Measurements from ENCODE around the gene OR8B8.
A peak's percentile ranks its signal among the peaks of the same experiment; 100 is the strongest.

Gene OR8B8, protein sequence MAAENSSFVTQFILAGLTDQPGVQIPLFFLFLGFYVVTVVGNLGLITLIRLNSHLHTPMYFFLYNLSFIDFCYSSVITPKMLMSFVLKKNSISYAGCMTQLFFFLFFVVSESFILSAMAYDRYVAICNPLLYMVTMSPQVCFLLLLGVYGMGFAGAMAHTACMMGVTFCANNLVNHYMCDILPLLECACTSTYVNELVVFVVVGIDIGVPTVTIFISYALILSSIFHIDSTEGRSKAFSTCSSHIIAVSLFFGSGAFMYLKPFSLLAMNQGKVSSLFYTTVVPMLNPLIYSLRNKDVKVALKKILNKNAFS

DNA sequence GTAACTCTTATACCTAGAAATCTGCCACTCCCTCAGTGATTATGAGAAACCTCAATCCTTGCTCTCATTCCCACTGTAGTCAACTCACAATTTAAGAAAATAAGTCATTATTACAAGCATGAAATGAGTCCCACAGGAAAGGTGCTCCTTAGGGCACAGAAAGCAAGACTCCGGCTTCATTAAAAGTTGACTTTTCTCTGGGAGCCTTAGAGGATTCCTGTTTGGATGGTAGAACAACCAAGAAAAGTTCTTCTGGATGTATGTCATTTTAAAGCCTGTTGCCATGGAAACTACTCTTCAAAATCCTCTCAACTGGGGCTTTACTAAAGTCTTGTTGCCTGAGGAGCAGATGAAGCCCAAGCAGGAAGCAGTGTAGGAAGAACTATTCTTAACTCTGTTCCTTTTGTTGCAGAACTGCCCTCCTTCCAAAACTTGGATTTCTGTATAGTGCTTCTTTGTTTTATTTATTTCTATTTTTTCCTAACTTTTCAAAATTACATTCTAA is at the start of gene OR8B8:
Gene OR8B8, minus strand, starts transcription at position 51 of the 505 bp plus-strand sequence. CDS start 4,611 bp downstream, outside the sequence.
- H3K4me3 ChIP-seq (ENCODE audit: low read depth, low read length) = no peak within 1 kb of the TSS
- TF ChIP-seq MYC (IDR thresholded peaks at IDR 0.05; ENCODE audit: low read depth, low read length) = no peak
- TF ChIP-seq, protein P1, sequence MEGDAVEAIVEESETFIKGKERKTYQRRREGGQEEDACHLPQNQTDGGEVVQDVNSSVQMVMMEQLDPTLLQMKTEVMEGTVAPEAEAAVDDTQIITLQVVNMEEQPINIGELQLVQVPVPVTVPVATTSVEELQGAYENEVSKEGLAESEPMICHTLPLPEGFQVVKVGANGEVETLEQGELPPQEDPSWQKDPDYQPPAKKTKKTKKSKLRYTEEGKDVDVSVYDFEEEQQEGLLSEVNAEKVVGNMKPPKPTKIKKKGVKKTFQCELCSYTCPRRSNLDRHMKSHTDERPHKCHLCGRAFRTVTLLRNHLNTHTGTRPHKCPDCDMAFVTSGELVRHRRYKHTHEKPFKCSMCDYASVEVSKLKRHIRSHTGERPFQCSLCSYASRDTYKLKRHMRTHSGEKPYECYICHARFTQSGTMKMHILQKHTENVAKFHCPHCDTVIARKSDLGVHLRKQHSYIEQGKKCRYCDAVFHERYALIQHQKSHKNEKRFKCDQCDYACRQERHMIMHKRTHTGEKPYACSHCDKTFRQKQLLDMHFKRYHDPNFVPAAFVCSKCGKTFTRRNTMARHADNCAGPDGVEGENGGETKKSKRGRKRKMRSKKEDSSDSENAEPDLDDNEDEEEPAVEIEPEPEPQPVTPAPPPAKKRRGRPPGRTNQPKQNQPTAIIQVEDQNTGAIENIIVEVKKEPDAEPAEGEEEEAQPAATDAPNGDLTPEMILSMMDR (IDR thresholded peaks at IDR 0.05; ENCODE audit: low read depth, low read length) = no peak
- TF ChIP-seq POLR2A (IDR thresholded peaks at IDR 0.05; ENCODE audit: extremely low read depth, insufficient read length) = no peak
- TF ChIP-seq, protein P2, sequence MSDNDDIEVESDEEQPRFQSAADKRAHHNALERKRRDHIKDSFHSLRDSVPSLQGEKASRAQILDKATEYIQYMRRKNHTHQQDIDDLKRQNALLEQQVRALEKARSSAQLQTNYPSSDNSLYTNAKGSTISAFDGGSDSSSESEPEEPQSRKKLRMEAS (IDR thresholded peaks at IDR 0.05; ENCODE audit: low read depth, low read length) = no peak
- DNase-seq (ENCODE audit: low read depth) = no peak

DNA sequence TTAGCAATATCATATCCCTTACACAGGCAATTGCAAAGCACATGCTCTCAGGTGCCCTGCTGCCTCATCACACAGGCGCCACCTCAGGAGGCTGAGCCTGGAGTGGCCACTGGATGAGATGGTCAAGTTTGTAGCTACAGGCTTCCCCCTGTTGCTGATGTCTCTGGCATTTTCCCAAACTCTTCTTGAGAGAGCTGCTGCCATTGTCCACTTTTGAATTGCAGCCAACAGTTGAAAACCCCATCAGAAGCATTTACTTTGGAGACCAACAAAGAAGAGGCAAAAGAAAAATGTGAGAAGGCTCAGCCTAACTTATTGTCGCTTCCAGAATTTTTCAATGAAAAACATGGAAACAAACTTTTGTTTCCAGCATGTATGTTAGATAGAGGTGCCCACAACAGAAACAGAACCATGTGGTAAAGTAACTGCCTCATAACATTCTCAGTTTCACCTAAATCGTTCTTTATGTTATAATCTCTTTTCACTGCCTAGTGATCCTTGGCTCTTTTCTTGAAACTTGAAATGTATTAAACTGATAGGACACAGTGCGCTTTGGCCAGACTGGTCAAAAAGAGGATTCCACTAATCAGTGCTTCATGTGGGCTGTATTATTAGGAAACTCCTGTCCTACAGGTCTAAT is 47.6 kb upstream of the OR8B8 start:
- no peak overlapping the region for H3K4me3 ChIP-seq (ENCODE audit: low read depth, low read length)
- no peak for DNase-seq (ENCODE audit: low read depth)
- TF ChIP-seq, protein P2 (IDR thresholded peaks at IDR 0.05; ENCODE audit: low read depth, low read length) = no peak
- TF ChIP-seq POLR2A (IDR thresholded peaks at IDR 0.05; ENCODE audit: extremely low read depth, insufficient read length) (no peak), MYC (IDR thresholded peaks at IDR 0.05; ENCODE audit: low read depth, low read length) (no peak)
- TF ChIP-seq, protein P1 (IDR thresholded peaks at IDR 0.05; ENCODE audit: low read depth, low read length) = no peak

DNA sequence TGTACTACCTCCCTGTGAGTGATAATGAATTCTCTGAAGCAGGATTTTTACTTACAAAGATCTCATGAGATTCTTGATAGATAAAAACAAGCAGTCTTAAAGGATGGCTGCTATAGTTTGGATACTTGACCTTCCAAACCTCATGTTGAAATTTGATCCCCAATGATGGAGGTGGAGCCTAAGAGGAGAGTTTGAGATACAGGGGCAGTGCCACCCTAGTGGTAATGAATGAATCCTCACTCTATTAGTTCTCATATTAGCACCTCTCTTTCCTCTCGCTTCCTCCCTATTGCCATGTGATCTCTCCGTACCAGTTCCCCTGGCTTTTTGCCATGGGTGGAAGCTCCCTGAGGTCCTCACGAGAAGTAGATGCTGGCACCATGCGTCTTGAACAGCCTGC is 37.9 kb upstream of the OR8B8 start:
- H3K4me3 ChIP-seq (ENCODE audit: low read depth, low read length) = no peak overlapping the region
- DNase-seq (ENCODE audit: low read depth) = no peak
- no peak for TF ChIP-seq MYC (IDR thresholded peaks at IDR 0.05; ENCODE audit: low read depth, low read length)
- no peak for TF ChIP-seq POLR2A (IDR thresholded peaks at IDR 0.05; ENCODE audit: extremely low read depth, insufficient read length)

DNA sequence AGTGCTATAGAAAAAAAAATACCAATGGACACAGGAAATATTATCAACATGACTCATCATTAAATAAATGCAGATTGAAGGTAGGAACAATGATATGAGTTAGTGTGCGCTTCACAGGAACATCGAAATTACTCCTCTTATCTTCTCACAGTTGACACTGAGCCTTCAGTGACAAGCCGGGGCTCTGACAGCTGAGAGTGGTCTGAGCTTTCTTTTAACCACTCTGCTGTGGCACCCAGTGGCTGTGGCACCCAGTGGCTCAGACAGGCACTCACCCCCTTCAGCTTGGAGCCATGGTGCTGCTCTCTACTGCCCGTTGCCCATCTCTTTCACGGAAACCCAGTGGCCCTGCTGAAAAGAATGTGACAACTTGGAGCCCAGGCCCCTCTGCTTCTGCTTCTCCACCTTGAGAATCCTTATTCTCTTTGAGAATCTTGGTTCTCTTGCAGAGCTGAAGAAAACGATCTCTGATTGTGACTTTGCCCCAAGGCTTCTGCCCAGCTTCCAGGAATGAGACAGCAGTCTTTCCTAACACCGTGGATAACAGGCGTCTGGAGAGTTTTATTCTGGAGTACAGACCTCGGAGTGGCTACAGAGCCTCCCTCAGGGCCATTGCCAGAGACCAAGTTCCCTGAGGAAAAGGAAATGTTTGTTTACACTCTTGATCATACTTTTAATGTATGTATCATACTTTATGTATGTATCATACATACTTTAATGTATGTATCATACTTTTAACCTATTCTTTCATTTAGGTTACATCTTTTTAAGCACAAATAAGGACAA is 37.1 kb upstream of the OR8B8 start:
- TF ChIP-seq, protein P1 (IDR thresholded peaks at IDR 0.05; ENCODE audit: low read depth, low read length) = no peak
- TF ChIP-seq MYC (IDR thresholded peaks at IDR 0.05; ENCODE audit: low read depth, low read length) = no peak
- TF ChIP-seq, protein P2 (IDR thresholded peaks at IDR 0.05; ENCODE audit: low read depth, low read length) = no peak
- TF ChIP-seq POLR2A (IDR thresholded peaks at IDR 0.05; ENCODE audit: extremely low read depth, insufficient read length) = no peak
- no peak for DNase-seq (ENCODE audit: low read depth)
- no peak overlapping the region for H3K4me3 ChIP-seq (ENCODE audit: low read depth, low read length)

DNA sequence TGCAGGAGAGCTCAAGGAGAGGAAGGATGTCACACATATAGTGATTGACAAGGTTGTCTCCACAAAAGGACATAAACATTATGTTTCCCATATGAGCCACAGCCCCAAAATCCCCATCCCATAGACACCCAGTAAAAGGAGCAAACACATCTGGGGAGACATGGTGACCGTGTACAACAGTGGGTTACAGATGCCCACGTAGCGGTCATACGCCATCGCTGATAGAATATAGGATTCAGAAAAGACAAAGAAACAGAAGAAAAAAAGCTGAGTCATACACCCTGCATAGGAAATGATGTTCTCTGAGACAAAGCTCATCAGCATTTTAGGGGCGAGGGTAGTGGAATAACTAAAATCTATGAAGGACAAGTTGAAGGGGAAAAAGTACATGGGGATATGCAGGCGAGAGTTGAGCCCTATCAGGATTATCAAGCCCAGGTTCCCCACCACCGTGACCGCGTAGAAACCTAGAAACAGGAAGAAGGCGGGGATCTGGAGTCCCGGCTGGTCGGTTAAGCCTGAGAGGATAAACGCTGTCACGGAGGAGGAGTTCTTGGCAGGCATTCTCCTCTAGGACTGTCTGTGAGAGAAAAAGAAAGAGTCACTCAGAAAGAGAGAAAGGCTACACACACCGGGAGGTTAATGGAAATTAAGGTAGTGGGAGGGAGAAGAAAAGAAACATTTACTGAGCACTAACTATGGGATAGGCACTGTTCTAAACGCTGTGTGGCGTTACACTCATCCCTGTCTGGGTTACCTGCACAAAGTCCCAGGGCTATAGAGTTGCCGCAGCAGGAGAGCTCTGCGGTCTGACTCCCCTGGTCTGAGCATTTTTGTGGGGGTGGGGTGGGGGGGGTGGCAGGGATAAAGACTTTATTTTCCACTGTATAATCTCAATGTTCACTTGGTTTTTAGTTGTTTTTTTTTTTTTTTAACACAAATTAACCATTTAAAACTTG is 36.1 kb upstream of the OR8B8 start:
- peak overlapping the region; percentile 56 for H3K4me3 ChIP-seq (ENCODE audit: low read depth, low read length)
- DNase-seq (ENCODE audit: low read depth) = peak; percentile 73
- TF ChIP-seq POLR2A (IDR thresholded peaks at IDR 0.05; ENCODE audit: extremely low read depth, insufficient read length) = no peak
- TF ChIP-seq, protein P1 (IDR thresholded peaks at IDR 0.05; ENCODE audit: low read depth, low read length) = no peak
- TF ChIP-seq MYC (IDR thresholded peaks at IDR 0.05; ENCODE audit: low read depth, low read length) = no peak
- TF ChIP-seq, protein P2 (IDR thresholded peaks at IDR 0.05; ENCODE audit: low read depth, low read length) = no peak
